Liver (tissue), 9 donors: Measurements from ENCODE around the gene SPHK2. TPM values are rescaled to one million over a fixed set of nuclear protein-coding genes. Genes with fewer than 3 reads are reported as not detected.

ENCODE experiments used
- DNase-seq: peaks from one replicate; pipeline ENCODE4 v3.0.0-alpha.2; 2017; ENCODE audit warnings: low spot score
- H3K27ac ChIP-seq, 2 donors: one replicate each; pipeline ENCODE4 v1.7.0; 2013; ENCODE audit warnings: inconsistent platforms in 2 of 2, low read length in 2 of 2, control low read depth in 1 of 2, low read depth in 1 of 2, mild to moderate bottlenecking in 1 of 2
- H3K27me3 ChIP-seq, 4 donors: one replicate each; pipeline versions ENCODE4 v1.6.1 to v1.7.0; 2013; ENCODE audit warnings: low read length in 3 of 4, inconsistent platforms in 1 of 4, mild to moderate bottlenecking in 1 of 4, moderate library complexity in 1 of 4; ENCODE audit not compliant: control insufficient read depth in 4 of 4, insufficient read depth in 4 of 4
- H3K36me3 ChIP-seq, 4 donors: one replicate each; pipeline versions ENCODE4 v1.6.1 to v1.7.0; 2013; ENCODE audit warnings: low read length in 3 of 4, mild to moderate bottlenecking in 3 of 4, low read depth in 1 of 4, moderate library complexity in 1 of 4; ENCODE audit not compliant: control insufficient read depth in 4 of 4, insufficient read depth in 3 of 4
- H3K4me1 ChIP-seq, 4 donors: one replicate each; pipeline versions ENCODE4 v1.6.1 to v1.7.0; 2013; ENCODE audit warnings: low read length in 3 of 4, mild to moderate bottlenecking in 3 of 4, moderate library complexity in 1 of 4; ENCODE audit not compliant: control insufficient read depth in 4 of 4, insufficient read depth in 4 of 4
- H3K4me3 ChIP-seq, 3 donors: one replicate each; pipeline versions ENCODE4 v1.6.1 to v1.7.0; 2013; ENCODE audit warnings: low read length in 3 of 3, control low read depth in 1 of 3, low read depth in 1 of 3, mild to moderate bottlenecking in 1 of 3
- H3K9ac ChIP-seq, 2 donors: one replicate each; pipeline ENCODE4 v1.7.0; 2013; ENCODE audit warnings: low read length in 2 of 2, mild to moderate bottlenecking in 2 of 2, moderate library complexity in 2 of 2, control low read depth in 1 of 2, low read depth in 1 of 2
- H3K9me3 ChIP-seq, 4 donors: one replicate each; pipeline versions ENCODE4 v1.6.1 to v1.7.0; 2013; ENCODE audit warnings: low read length in 3 of 4; ENCODE audit not compliant: control insufficient read depth in 4 of 4
- EGR1 ChIP-seq, 2 donors: IDR thresholded peaks; 2 replicates each; pipeline ENCODE4 v1.6.1; 2016 to 2018; ENCODE audit warnings: antibody characterized with exemption in 2 of 2, low read depth in 2 of 2
- GABPA ChIP-seq, 2 donors: IDR thresholded peaks in 1 of 2; conservative IDR thresholded peaks in 1 of 2; 2 replicates each; pipeline ENCODE4 v1.6.1; 2016; ENCODE audit warnings: antibody characterized with exemption in 2 of 2, mild to moderate bottlenecking in 1 of 2, moderate library complexity in 1 of 2
- HNF4A ChIP-seq, 2 donors: conservative IDR thresholded peaks; 2 replicates each; pipeline ENCODE4 v1.6.1; 2016; ENCODE audit warnings: antibody characterized with exemption in 2 of 2, mild to moderate bottlenecking in 2 of 2
- HNF4G ChIP-seq: IDR thresholded peaks from 2 replicates; pipeline ENCODE4 v1.6.1; 2016; ENCODE audit warnings: antibody characterized with exemption
- JUND ChIP-seq, 2 donors: IDR thresholded peaks; 2 replicates each; pipeline ENCODE4 v1.6.1; 2016; ENCODE audit warnings: antibody characterized with exemption in 2 of 2
- NR2F2 ChIP-seq: IDR thresholded peaks from 2 replicates; pipeline ENCODE4 v1.6.1; 2016; ENCODE audit warnings: antibody characterized with exemption
- RAD21 ChIP-seq, 2 donors: IDR thresholded peaks; 2 replicates each; pipeline ENCODE4 v1.6.1; 2016; ENCODE audit warnings: antibody characterized with exemption in 2 of 2, mild to moderate bottlenecking in 2 of 2
- RXRA ChIP-seq, 2 donors: IDR thresholded peaks; 2 replicates each; pipeline ENCODE4 v1.6.1; 2017 to 2018; ENCODE audit warnings: antibody characterized with exemption in 2 of 2, mild to moderate bottlenecking in 1 of 2
- SP1 ChIP-seq: IDR thresholded peaks from 2 replicates; pipeline ENCODE4 v1.6.1; 2018; ENCODE audit warnings: antibody characterized with exemption, mild to moderate bottlenecking
- TAF1 ChIP-seq: conservative IDR thresholded peaks from 2 replicates; pipeline ENCODE4 v1.6.1; 2016; ENCODE audit warnings: antibody characterized with exemption, mild to moderate bottlenecking
- YY1 ChIP-seq: IDR thresholded peaks from 2 replicates; pipeline ENCODE4 v1.6.1; 2016; ENCODE audit warnings: antibody characterized with exemption, mild to moderate bottlenecking
- WGBS: extraction: QIAGEN DNeasy Blood & Tissue Kit; methylation state at CpG from one replicate; pipeline ENCODE4 v1.1.7; 2013; 5-methylcytosine and 5-hydroxymethylcytosine counted together
- polyA plus RNA-seq, 2 donors: library from polyadenylated mRNA; stranded (reverse) in 1 of 2; unstranded in 1 of 2; fragments of 200-250 nt in 1 of 2; fragments of >200 nt in 1 of 2; fragmentation: Nextera tagmentation in 1 of 2; extraction: Ambion mirVana in 1 of 2; gene quantifications; one replicate each; pipeline versions ENCODE4 v1.2.1 to v1.2.3, GENCODE V29; 2013 to 2015
- total RNA-seq, 2 donors: library from RNA; depleted of rRNA; stranded (reverse); fragments of >200 nt; gene quantifications; one replicate each; pipeline ENCODE4 v1.2.3, GENCODE V29; 2014
- TF ChIP-seq, protein P1 (sequence below): IDR thresholded peaks from 2 replicates; pipeline ENCODE4 v1.6.1; 2016; ENCODE audit warnings: antibody characterized with exemption
- TF ChIP-seq, protein P2 (sequence below): IDR thresholded peaks from 2 replicates; pipeline ENCODE4 v1.6.1; 2016; ENCODE audit warnings: antibody characterized with exemption, mild to moderate bottlenecking
- TF ChIP-seq, protein P3 (sequence below): fragments of 150-350 bp; IDR thresholded peaks from 2 replicates; pipeline ENCODE4 v1.5.1; 2017; ENCODE audit warnings: improper control_type of control experiment, low read depth, low read length; ENCODE audit not compliant: missing input control
- TF ChIP-seq, protein P4 (sequence below): IDR thresholded peaks from 2 replicates; pipeline ENCODE4 v1.6.1; 2016; ENCODE audit warnings: antibody characterized with exemption
- TF ChIP-seq, protein P5 (sequence below): IDR thresholded peaks from 2 replicates; pipeline ENCODE4 v1.6.1; 2016; ENCODE audit warnings: antibody characterized with exemption
- donor health status: healthy.
- donor health status: healthy.
- donor health status: healthy.
- donor health status: healthy.
- donor health status: healthy.

SPHK2 gene
- total and polyA plus RNA-seq, 4 donors, result 9.6 to 17.3 (median 12.3) TPM

DNA sequence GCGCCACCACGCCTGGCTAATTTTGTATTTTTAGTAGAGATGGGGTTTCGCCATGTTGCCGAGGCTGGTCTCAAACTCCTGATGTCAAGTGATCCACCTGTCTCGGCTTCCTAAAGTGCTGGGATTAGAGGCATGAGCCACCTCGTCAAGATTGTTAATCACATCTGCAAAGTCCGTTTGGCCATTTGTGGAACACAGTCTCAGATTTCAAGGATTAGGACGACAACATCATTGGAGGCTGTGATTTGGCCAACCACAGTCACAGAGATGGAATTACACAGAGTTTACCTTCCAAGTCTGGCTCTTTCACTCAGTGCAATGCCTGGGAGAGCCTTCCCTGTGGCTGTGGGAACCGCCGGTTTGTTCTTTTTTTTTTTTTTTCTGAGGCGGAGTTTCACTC, 49.5 kb upstream of the SPHK2 start:
- no peak overlapping the region for H3K27ac ChIP-seq
- H3K36me3 ChIP-seq, result no peaks in the 10 kb centered on the region
- no peak overlapping the region for H3K9ac ChIP-seq
- DNase-seq, result no peak
- H3K27me3 ChIP-seq, result peaks cover 0 to 3% (median 0%) of the 10 kb centered on the region in 4 donors
- H3K9me3 ChIP-seq, result no peaks in the 10 kb centered on the region
- WGBS, result 61% methylated on average over 11 of the region's 11 CpGs
- TF ChIP-seq, protein P1, sequence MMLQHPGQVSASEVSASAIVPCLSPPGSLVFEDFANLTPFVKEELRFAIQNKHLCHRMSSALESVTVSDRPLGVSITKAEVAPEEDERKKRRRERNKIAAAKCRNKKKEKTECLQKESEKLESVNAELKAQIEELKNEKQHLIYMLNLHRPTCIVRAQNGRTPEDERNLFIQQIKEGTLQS, result no peak
- TF ChIP-seq, protein P2, sequence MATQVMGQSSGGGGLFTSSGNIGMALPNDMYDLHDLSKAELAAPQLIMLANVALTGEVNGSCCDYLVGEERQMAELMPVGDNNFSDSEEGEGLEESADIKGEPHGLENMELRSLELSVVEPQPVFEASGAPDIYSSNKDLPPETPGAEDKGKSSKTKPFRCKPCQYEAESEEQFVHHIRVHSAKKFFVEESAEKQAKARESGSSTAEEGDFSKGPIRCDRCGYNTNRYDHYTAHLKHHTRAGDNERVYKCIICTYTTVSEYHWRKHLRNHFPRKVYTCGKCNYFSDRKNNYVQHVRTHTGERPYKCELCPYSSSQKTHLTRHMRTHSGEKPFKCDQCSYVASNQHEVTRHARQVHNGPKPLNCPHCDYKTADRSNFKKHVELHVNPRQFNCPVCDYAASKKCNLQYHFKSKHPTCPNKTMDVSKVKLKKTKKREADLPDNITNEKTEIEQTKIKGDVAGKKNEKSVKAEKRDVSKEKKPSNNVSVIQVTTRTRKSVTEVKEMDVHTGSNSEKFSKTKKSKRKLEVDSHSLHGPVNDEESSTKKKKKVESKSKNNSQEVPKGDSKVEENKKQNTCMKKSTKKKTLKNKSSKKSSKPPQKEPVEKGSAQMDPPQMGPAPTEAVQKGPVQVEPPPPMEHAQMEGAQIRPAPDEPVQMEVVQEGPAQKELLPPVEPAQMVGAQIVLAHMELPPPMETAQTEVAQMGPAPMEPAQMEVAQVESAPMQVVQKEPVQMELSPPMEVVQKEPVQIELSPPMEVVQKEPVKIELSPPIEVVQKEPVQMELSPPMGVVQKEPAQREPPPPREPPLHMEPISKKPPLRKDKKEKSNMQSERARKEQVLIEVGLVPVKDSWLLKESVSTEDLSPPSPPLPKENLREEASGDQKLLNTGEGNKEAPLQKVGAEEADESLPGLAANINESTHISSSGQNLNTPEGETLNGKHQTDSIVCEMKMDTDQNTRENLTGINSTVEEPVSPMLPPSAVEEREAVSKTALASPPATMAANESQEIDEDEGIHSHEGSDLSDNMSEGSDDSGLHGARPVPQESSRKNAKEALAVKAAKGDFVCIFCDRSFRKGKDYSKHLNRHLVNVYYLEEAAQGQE, result no peak
- TF ChIP-seq YY1 (no peak), JUND (IDR thresholded peaks at IDR 0.05) (no peak), NR2F2 (no peak), GABPA (IDR thresholded peaks at IDR 0.05 in 1 of 2, conservative IDR thresholded peaks at IDR 0.05 in 1 of 2) (no peak), RAD21 (IDR thresholded peaks at IDR 0.05) (no peak), SP1 (no peak), HNF4G (no peak), RXRA (IDR thresholded peaks at IDR 0.05) (no peak), HNF4A (conservative IDR thresholded peaks at IDR 0.05) (no peak), EGR1 (IDR thresholded peaks at IDR 0.05; ENCODE audit: low read depth in 2 of 2) (no peak)
- TF ChIP-seq, protein P3, sequence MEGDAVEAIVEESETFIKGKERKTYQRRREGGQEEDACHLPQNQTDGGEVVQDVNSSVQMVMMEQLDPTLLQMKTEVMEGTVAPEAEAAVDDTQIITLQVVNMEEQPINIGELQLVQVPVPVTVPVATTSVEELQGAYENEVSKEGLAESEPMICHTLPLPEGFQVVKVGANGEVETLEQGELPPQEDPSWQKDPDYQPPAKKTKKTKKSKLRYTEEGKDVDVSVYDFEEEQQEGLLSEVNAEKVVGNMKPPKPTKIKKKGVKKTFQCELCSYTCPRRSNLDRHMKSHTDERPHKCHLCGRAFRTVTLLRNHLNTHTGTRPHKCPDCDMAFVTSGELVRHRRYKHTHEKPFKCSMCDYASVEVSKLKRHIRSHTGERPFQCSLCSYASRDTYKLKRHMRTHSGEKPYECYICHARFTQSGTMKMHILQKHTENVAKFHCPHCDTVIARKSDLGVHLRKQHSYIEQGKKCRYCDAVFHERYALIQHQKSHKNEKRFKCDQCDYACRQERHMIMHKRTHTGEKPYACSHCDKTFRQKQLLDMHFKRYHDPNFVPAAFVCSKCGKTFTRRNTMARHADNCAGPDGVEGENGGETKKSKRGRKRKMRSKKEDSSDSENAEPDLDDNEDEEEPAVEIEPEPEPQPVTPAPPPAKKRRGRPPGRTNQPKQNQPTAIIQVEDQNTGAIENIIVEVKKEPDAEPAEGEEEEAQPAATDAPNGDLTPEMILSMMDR, result no peak
- H3K4me1 ChIP-seq, result no peaks in the 10 kb centered on the region
- no peak overlapping the region for H3K4me3 ChIP-seq

DNA sequence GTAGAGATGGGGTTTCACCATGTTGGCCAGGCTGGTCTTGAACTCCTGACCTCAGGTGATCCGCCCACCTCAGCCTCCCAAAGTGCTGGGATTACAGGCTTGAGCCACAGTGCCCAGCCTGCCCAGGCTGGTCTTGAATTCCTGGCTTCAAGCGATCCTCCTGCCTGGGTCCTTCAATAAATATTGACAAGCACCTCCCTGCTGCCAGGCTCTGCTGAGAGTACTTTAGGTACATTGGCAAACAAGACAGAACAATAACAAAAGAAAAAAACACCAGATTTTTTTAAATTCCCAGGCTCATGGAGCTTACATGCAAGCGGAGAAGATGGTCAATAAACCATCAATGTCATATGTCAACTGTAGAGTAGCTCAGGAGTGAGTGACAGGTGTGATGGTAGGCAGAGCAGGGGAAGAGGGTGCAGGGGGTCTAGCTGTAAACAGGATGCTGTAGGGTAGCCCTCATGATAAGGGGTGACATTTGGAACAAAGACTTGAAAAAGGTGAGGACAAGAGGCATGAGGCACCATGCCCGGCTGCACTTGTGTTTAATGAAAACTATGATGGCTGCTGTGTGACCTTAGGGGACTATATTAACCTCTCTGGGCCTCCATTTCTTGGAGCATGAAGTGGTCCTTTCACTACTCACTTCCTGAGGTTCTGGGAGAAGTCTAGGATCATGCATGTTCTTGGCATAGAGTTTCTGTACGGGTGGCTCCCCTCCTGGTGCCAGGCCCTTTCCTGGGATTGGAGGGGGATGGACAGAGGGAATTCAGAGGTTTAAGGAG, 47.7 kb upstream of the SPHK2 start:
- H3K9ac ChIP-seq, result no peak overlapping the region
- no peak for DNase-seq
- no peaks in the 10 kb centered on the region for H3K4me1 ChIP-seq
- no peak overlapping the region for H3K4me3 ChIP-seq
- no peaks in the 10 kb centered on the region for H3K9me3 ChIP-seq
- peaks cover 0 to 3% (median 0%) of the 10 kb centered on the region in 4 donors for H3K27me3 ChIP-seq
- H3K36me3 ChIP-seq, result no peaks in the 10 kb centered on the region
- no peak overlapping the region for H3K27ac ChIP-seq
- WGBS, result 48% methylated on average over 5 of the region's 5 CpGs
- TF ChIP-seq, protein P3, result no peak
- TF ChIP-seq, protein P4, sequence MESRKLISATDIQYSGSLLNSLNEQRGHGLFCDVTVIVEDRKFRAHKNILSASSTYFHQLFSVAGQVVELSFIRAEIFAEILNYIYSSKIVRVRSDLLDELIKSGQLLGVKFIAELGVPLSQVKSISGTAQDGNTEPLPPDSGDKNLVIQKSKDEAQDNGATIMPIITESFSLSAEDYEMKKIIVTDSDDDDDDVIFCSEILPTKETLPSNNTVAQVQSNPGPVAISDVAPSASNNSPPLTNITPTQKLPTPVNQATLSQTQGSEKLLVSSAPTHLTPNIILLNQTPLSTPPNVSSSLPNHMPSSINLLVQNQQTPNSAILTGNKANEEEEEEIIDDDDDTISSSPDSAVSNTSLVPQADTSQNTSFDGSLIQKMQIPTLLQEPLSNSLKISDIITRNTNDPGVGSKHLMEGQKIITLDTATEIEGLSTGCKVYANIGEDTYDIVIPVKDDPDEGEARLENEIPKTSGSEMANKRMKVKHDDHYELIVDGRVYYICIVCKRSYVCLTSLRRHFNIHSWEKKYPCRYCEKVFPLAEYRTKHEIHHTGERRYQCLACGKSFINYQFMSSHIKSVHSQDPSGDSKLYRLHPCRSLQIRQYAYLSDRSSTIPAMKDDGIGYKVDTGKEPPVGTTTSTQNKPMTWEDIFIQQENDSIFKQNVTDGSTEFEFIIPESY, result no peak
- no peak for TF ChIP-seq JUND (IDR thresholded peaks at IDR 0.05)
- TF ChIP-seq NR2F2, result no peak
- TF ChIP-seq, protein P2, result no peak
- TF ChIP-seq YY1, result no peak
- no peak for TF ChIP-seq RXRA (IDR thresholded peaks at IDR 0.05)
- TF ChIP-seq SP1, result no peak
- no peak for TF ChIP-seq RAD21 (IDR thresholded peaks at IDR 0.05)
- no peak for TF ChIP-seq TAF1
- TF ChIP-seq, protein P5, sequence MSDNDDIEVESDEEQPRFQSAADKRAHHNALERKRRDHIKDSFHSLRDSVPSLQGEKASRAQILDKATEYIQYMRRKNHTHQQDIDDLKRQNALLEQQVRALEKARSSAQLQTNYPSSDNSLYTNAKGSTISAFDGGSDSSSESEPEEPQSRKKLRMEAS, result no peak
- TF ChIP-seq HNF4G, result no peak
